ENCODE measurements around the gene FIGN. TPM values are rescaled to one million over a fixed set of nuclear protein-coding genes. Genes with fewer than 3 reads are reported as not detected.

Gene FIGN
- total and polyA plus RNA-seq, 10 of the 15 experiments (the other 5 are each of a cell fraction or from before 2014, with no cell fraction given), result under 0.01 to 0.01 TPM; not detected in 8

- Histone ChIP-seq H3K9me3 (replicated peaks; ENCODE audit: control insufficient read depth, insufficient read depth, low read length) (no peaks in the 10 kb centered on the region), H4K20me1 (ENCODE audit: control insufficient read depth, insufficient read depth) (no peaks in the 10 kb centered on the region), H3K36me3 (ENCODE audit: control insufficient read depth in 2 of 2, insufficient read depth in 2 of 2, low read length in 1 of 2) (no peaks in the 10 kb centered on the region), H3K9ac (ENCODE audit: control insufficient read depth, insufficient read depth, low read length) (no peak overlapping the region), H3K4me1 (ENCODE audit: control insufficient read depth, insufficient read depth, low read length) (no peaks in the 10 kb centered on the region), H3K4me3 (no peak overlapping the region), H3K27ac (ENCODE audit: control insufficient read depth, insufficient read depth) (no peak overlapping the region), H3K27me3 (replicated peaks in 1 of 2; ENCODE audit: control insufficient read depth in 2 of 2, insufficient read depth in 2 of 2, low read length in 1 of 2) (no peaks in the 10 kb centered on the region), H3K79me2 (ENCODE audit: control insufficient read depth, insufficient read depth, low read length) (no peaks in the 10 kb centered on the region), H2AFZ (ENCODE audit: control insufficient read depth, low read depth, low read length) (no peak overlapping the region), H3K4me2 (ENCODE audit: control insufficient read depth, insufficient read depth) (no peak overlapping the region)
- SMC1A ChIA-PET (ENCODE audit: uncharacterized antibody, unreplicated experiment), result interaction anchor here (1.0 to 1.2 kb wide), 2 partner anchors 15 to 25 kb away, joined by 3 read pairs; no protein-coding TSS in a partner anchor
- in situ Hi-C loops (cut with MboI), result no loop called here
- DNase-seq (ENCODE audit: low read depth, low spot score), result no peak
- POLR2A ChIA-PET, result interaction anchor here (0.6 kb wide), 1 partner anchor 18 kb away, joined by 4 read pairs; no protein-coding TSS in a partner anchor
- ATAC-seq, result no peak
- BruUV-seq (replicated peaks), result no TSS peak
- RAD21 ChIA-PET (ENCODE audit: unreplicated experiment), result no interaction called here
- TF ChIP-seq ATF7 (IDR thresholded peaks at IDR 0.05; ENCODE audit: low read depth) (no peak), EED (IDR thresholded peaks at IDR 0.05; ENCODE audit: low read depth) (no peak), MYB (IDR thresholded peaks at IDR 0.05; ENCODE audit: borderline replicate concordance, low read depth, low read length) (no peak), NFIC (IDR thresholded peaks at IDR 0.05; ENCODE audit: low read depth, low read length) (no peak), CEBPB (IDR thresholded peaks at IDR 0.05; ENCODE audit: borderline replicate concordance in 1 of 2, low read depth in 2 of 2, low read length in 2 of 2) (no peak), NFYA (IDR thresholded peaks at IDR 0.05; ENCODE audit: borderline replicate concordance, low read depth, low read length) (no peak), SKIL (IDR thresholded peaks at IDR 0.05; ENCODE audit: low read depth, poor library complexity, severe bottlenecking) (no peak), RELB (IDR thresholded peaks at IDR 0.05; ENCODE audit: low read depth) (no peak)
- CTCF ChIA-PET, result interaction anchor here (0.9 to 1.5 kb wide), 4 partner anchors 16 to 560 kb away, joined by 3 to 6 read pairs (median 3); no protein-coding TSS in a partner anchor
- intact Hi-C loops (cut with micrococcal nuclease; ENCODE audit: unreplicated experiment), result no loop called here
- 0% methylated on average over 1 of the region's 1 CpG for WGBS (ENCODE audit: insufficient coverage, insufficient replicate concordance, low lambda C conversion rate, missing lambda C conversion rate)
- no peak for FAIRE-seq
Measured at GRCh38 chr2:163649080-163649479, 86.7 kb downstream of the FIGN start.
